GM18519 (cell line): ENCODE data around the gene NAA35.

Experiments used
- ATAC-seq: cut with Tn5 transposase; IDR thresholded peaks from one replicate; pipeline ENCODE4 v1.9.1; 2021; ENCODE audit warnings: mild to moderate bottlenecking, moderate library complexity; ENCODE audit not compliant: unreplicated experiment, low FRiP score

The NAA35 gene

GRCh38 chr9:86057491-86057890 lies 116.5 kb downstream of the NAA35 start:
- ATAC-seq, result no peak

- ATAC-seq, result no peak
These were observed 121.2 kb downstream of the NAA35 start for GRCh38 chr9:86061972-86062739.

GRCh38 chr9:86062845-86063693 lies 122.1 kb downstream of the NAA35 start:
- ATAC-seq, result no peak

- no peak for ATAC-seq
These were observed 123.3 kb downstream of the NAA35 start for GRCh38 chr9:86064220-86064619.

GRCh38 chr9:86069206-86069869 lies 128.4 kb downstream of the NAA35 start:
- ATAC-seq, result no peak
